ENCODE measurements around the gene SUFU. TPM values are rescaled to one million over a fixed set of nuclear protein-coding genes. Genes with fewer than 3 reads are reported as not detected.
A peak's percentile ranks its signal among the peaks of the same experiment; 100 is the strongest.

The SUFU gene
- total and polyA plus RNA-seq, 2 of the 13 experiments (the other 11 are each of a cell fraction or from before 2014, with no cell fraction given) = 2.9 to 5.5 TPM

DNA sequence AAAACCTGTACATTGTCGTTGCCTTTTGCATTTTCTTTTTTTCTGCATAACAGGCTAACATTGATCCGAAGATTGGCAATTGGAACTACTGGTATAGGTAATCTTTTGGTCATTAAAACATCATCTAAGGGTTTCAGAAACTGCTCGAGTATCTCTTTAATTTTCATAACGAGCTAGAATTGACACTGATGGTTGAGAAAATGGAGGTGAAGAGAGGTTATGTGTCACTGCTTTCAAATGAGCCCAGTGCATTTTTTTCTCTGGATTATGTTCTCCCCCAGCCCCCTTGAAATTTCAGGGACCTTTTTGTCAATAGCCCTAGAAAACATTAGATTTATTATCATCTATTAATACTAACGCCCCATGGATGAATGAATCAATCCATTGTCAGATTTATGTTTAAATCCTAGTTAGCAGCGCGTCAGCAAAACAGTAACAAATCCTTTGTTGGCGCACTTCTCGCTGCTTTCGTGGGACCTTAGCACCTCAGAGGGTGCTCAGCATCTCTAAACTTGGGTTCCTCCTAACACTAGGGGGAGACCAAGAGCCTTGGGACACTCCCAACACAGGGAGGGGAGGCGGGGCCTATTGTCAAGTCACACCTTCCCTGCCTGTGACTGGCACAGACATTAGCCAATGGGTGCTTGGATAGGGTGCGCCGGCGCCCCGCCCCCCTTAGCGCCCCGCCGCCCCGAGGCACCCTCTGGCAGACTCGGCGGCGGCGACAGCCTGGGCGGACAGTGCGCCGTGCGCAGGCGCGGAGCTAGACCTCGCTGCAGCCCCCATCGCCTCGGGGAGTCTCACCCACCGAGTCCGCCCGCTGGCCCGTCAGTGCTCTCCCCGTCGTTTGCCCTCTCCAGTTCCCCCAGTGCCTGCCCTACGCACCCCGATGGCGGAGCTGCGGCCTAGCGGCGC lies at the start of gene SUFU (continued):
- TF ChIP-seq, protein P1, sequence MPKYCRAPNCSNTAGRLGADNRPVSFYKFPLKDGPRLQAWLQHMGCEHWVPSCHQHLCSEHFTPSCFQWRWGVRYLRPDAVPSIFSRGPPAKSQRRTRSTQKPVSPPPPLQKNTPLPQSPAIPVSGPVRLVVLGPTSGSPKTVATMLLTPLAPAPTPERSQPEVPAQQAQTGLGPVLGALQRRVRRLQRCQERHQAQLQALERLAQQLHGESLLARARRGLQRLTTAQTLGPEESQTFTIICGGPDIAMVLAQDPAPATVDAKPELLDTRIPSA (CRISPR knock-in tag; IDR thresholded peaks at IDR 0.05; ENCODE audit: borderline replicate concordance) = no peak
- TF ChIP-seq MLLT10 (CRISPR knock-in tag; IDR thresholded peaks at IDR 0.05) = no peak
- TF ChIP-seq ETV6 (CRISPR knock-in tag; conservative IDR thresholded peaks at IDR 0.05) = no peak
- TF ChIP-seq RAD51 (IDR thresholded peaks at IDR 0.05; ENCODE audit: borderline replicate concordance) = no peak
- no peak for TF ChIP-seq ZNF713 (CRISPR knock-in tag; IDR thresholded peaks at IDR 0.05)
- TF ChIP-seq, protein P2, sequence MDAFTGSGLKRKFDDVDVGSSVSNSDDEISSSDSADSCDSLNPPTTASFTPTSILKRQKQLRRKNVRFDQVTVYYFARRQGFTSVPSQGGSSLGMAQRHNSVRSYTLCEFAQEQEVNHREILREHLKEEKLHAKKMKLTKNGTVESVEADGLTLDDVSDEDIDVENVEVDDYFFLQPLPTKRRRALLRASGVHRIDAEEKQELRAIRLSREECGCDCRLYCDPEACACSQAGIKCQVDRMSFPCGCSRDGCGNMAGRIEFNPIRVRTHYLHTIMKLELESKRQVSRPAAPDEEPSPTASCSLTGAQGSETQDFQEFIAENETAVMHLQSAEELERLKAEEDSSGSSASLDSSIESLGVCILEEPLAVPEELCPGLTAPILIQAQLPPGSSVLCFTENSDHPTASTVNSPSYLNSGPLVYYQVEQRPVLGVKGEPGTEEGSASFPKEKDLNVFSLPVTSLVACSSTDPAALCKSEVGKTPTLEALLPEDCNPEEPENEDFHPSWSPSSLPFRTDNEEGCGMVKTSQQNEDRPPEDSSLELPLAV (CRISPR knock-in tag; conservative IDR thresholded peaks at IDR 0.05; ENCODE audit: low read depth) = no peak
- TF ChIP-seq TEAD2 (CRISPR knock-in tag; IDR thresholded peaks at IDR 0.05) = no peak
- TF ChIP-seq TCF12 (IDR thresholded peaks at IDR 0.05) = no peak
- TF ChIP-seq TCF12 (CRISPR knock-in tag; IDR thresholded peaks at IDR 0.05) = no peak
- TF ChIP-seq SIX1 (CRISPR knock-in tag; IDR thresholded peaks at IDR 0.05; ENCODE audit: borderline replicate concordance) = 0 out of 2 replicates have a peak, but pooled peaks have one; percentile 28
- TF ChIP-seq ZNF672 (CRISPR knock-in tag; IDR thresholded peaks at IDR 0.05) = no peak
- TF ChIP-seq DR1 (CRISPR knock-in tag; IDR thresholded peaks at IDR 0.05) = 0 out of 2 replicates have a peak, but pooled peaks have one; percentile 41
- TF ChIP-seq, protein P3, sequence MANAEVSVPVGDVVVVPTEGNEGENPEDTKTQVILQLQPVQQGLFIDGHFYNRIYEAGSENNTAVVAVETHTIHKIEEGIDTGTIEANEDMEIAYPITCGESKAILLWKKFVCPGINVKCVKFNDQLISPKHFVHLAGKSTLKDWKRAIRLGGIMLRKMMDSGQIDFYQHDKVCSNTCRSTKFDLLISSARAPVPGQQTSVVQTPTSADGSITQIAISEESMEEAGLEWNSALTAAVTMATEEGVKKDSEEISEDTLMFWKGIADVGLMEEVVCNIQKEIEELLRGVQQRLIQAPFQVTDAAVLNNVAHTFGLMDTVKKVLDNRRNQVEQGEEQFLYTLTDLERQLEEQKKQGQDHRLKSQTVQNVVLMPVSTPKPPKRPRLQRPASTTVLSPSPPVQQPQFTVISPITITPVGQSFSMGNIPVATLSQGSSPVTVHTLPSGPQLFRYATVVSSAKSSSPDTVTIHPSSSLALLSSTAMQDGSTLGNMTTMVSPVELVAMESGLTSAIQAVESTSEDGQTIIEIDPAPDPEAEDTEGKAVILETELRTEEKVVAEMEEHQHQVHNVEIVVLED (CRISPR knock-in tag; IDR thresholded peaks at IDR 0.05; ENCODE audit: borderline replicate concordance) = peak; percentile 35; the same call in 1 of the 2 replicates
- no peak for TF ChIP-seq RARA (CRISPR knock-in tag; IDR thresholded peaks at IDR 0.05)
- peak; percentile 70 for TF ChIP-seq TBX2 (CRISPR knock-in tag; IDR thresholded peaks at IDR 0.05; ENCODE audit: borderline replicate concordance)
- TF ChIP-seq, protein P4, sequence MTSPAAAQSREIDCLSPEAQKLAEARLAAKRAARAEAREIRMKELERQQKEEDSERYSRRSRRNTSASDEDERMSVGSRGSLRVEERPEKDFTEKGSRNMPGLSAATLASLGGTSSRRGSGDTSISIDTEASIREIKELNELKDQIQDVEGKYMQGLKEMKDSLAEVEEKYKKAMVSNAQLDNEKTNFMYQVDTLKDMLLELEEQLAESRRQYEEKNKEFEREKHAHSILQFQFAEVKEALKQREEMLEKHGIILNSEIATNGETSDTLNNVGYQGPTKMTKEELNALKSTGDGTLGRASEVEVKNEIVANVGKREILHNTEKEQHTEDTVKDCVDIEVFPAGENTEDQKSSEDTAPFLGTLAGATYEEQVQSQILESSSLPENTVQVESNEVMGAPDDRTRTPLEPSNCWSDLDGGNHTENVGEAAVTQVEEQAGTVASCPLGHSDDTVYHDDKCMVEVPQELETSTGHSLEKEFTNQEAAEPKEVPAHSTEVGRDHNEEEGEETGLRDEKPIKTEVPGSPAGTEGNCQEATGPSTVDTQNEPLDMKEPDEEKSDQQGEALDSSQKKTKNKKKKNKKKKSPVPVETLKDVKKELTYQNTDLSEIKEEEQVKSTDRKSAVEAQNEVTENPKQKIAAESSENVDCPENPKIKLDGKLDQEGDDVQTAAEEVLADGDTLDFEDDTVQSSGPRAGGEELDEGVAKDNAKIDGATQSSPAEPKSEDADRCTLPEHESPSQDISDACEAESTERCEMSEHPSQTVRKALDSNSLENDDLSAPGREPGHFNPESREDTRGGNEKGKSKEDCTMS (CRISPR knock-in tag; conservative IDR thresholded peaks at IDR 0.05) = no peak
- TF ChIP-seq, protein P5, sequence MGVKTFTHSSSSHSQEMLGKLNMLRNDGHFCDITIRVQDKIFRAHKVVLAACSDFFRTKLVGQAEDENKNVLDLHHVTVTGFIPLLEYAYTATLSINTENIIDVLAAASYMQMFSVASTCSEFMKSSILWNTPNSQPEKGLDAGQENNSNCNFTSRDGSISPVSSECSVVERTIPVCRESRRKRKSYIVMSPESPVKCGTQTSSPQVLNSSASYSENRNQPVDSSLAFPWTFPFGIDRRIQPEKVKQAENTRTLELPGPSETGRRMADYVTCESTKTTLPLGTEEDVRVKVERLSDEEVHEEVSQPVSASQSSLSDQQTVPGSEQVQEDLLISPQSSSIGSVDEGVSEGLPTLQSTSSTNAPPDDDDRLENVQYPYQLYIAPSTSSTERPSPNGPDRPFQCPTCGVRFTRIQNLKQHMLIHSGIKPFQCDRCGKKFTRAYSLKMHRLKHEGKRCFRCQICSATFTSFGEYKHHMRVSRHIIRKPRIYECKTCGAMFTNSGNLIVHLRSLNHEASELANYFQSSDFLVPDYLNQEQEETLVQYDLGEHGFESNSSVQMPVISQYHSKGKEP (CRISPR knock-in tag; IDR thresholded peaks at IDR 0.05) = no peak
- no peak for TF ChIP-seq SIX4 (CRISPR knock-in tag; IDR thresholded peaks at IDR 0.05)
- peak; percentile 25; the same call in 1 of the 2 replicates for TF ChIP-seq FOXK1 (CRISPR knock-in tag; IDR thresholded peaks at IDR 0.05; ENCODE audit: borderline replicate concordance, low read depth)

Measured in HepG2 (cell line).